Uterus (tissue), 4 donors: ENCODE results near the gene LIPN. TPM values are rescaled to one million over a fixed set of nuclear protein-coding genes. Genes with fewer than 3 reads are reported as not detected.

ENCODE experiments used
- DNase-seq, 2 donors: peaks; one replicate each; pipeline ENCODE4 v3.0.0-alpha.2; 2019 to 2020
- H3K27ac ChIP-seq, 2 donors: fragments of 200-600 bp; sonication (generic); 1 replicate in 1 of 2; 2 replicates in 1 of 2; pipeline ENCODE4 v1.5.1; 2016 to 2018
- H3K27me3 ChIP-seq, 2 donors: fragments of 200-600 bp; sonication (generic); one replicate each; pipeline ENCODE4 v1.5.1; 2018 to 2019; ENCODE audit warnings: control low read depth in 1 of 2
- H3K36me3 ChIP-seq, 2 donors: fragments of 200-600 bp; sonication (generic); one replicate each; pipeline ENCODE4 v1.5.1; 2019; ENCODE audit warnings: control low read depth in 1 of 2
- H3K4me1 ChIP-seq, 2 donors: fragments of 200-600 bp; sonication (generic); one replicate each; pipeline ENCODE4 v1.5.1; 2018 to 2019; ENCODE audit warnings: control low read depth in 1 of 2
- H3K4me3 ChIP-seq, 2 donors: fragments of 200-600 bp; sonication (generic); 1 replicate in 1 of 2; 2 replicates in 1 of 2; pipeline ENCODE4 v1.5.1; 2018 to 2019; ENCODE audit warnings: mild to moderate bottlenecking in 1 of 2
- H3K9me3 ChIP-seq, 2 donors: fragments of 200-600 bp; sonication (generic); one replicate each; pipeline ENCODE4 v1.5.1; 2019; ENCODE audit warnings: control low read depth in 1 of 2
- CTCF ChIP-seq, 4 experiments: fragments of 200-600 bp in 2 of 4; fragments of 450-650 bp in 2 of 4; sonication (generic) in 2 of 4; IDR thresholded peaks; one replicate each; pipeline ENCODE4 v1.5.1; 2016 to 2019; ENCODE audit warnings: antibody characterized with exemption in 4 of 4, mild to moderate bottlenecking in 2 of 4, moderate library complexity in 1 of 4
- POLR2A ChIP-seq, 2 donors: fragments of 450-650 bp; IDR thresholded peaks; one replicate each; pipeline ENCODE4 v1.6.1; 2016; ENCODE audit warnings: antibody characterized with exemption in 2 of 2, mild to moderate bottlenecking in 1 of 2, moderate library complexity in 1 of 2
- intact Hi-C: fragments of 100-400 bp; cut with DNase I; formaldehyde crosslinking; loops from one replicate; pipeline ENCODE4 v1.15.1; 2023; ENCODE audit warnings: low total_unique reads
- total RNA-seq, 4 donors: library from RNA; depleted of rRNA in 3 of 4; stranded (reverse); fragments of >200 nt in 3 of 4; gene quantifications; one replicate each; pipeline versions ENCODE4 v1.1.0 to v1.2.4, GENCODE V29; 2014 to 2023
- donor health status: DM: yes; HTN: yes; CAD: no.

LIPN gene
- total RNA-seq, 4 donors from 2014 or later, result not detected

- Histone ChIP-seq H3K36me3 (no peaks in the 10 kb centered on the region), H3K4me3 (no peak overlapping the region), H3K27ac (no peak overlapping the region), H3K27me3 (no peaks in the 10 kb centered on the region), H3K9me3 (no peaks in the 10 kb centered on the region), H3K4me1 (no peaks in the 10 kb centered on the region)
- no peak for TF ChIP-seq CTCF (IDR thresholded peaks at IDR 0.05)
- TF ChIP-seq POLR2A (IDR thresholded peaks at IDR 0.05), result no peak
- DNase-seq, result no peak
- intact Hi-C loops, result no loop called here
These were observed 9.6 kb downstream of the LIPN start for GRCh38 chr10:88769384-88769783.

- Histone ChIP-seq H3K27ac (no peak overlapping the region), H3K27me3 (no peaks in the 10 kb centered on the region), H3K4me3 (no peak overlapping the region), H3K4me1 (no peaks in the 10 kb centered on the region), H3K36me3 (no peaks in the 10 kb centered on the region), H3K9me3 (no peaks in the 10 kb centered on the region)
- intact Hi-C loops, result no loop called here
- no peak for DNase-seq
- TF ChIP-seq POLR2A (IDR thresholded peaks at IDR 0.05), result no peak
- no peak for TF ChIP-seq CTCF (IDR thresholded peaks at IDR 0.05)
These were observed 21.4 kb downstream of the LIPN start for GRCh38 chr10:88781206-88781605.

- Histone ChIP-seq H3K27ac (no peak overlapping the region), H3K4me1 (no peaks in the 10 kb centered on the region), H3K27me3 (no peaks in the 10 kb centered on the region), H3K9me3 (no peaks in the 10 kb centered on the region), H3K4me3 (no peak overlapping the region), H3K36me3 (no peaks in the 10 kb centered on the region)
- intact Hi-C loops, result no loop called here
- TF ChIP-seq POLR2A (IDR thresholded peaks at IDR 0.05), result no peak
- TF ChIP-seq CTCF (IDR thresholded peaks at IDR 0.05), result no peak
- no peak for DNase-seq
These were observed 22.4 kb downstream of the LIPN start for GRCh38 chr10:88782222-88782621.

- Histone ChIP-seq H3K36me3 (no peaks in the 10 kb centered on the region), H3K27me3 (no peaks in the 10 kb centered on the region), H3K27ac (no peak overlapping the region), H3K4me3 (no peak overlapping the region), H3K4me1 (no peaks in the 10 kb centered on the region), H3K9me3 (no peaks in the 10 kb centered on the region)
- intact Hi-C loops, result no loop called here
- TF ChIP-seq POLR2A (IDR thresholded peaks at IDR 0.05), result no peak
- TF ChIP-seq CTCF (IDR thresholded peaks at IDR 0.05), result no peak
- no peak for DNase-seq
These were observed 23.9 kb downstream of the LIPN start for GRCh38 chr10:88783724-88784123.

GRCh38 chr10:88786032-88786770, 26.4 kb downstream of the LIPN start:
- intact Hi-C loops, result no loop called here
- no peaks in the 10 kb centered on the region for H3K4me1 ChIP-seq
- no peak overlapping the region for H3K27ac ChIP-seq

More at GRCh38 chr10:88786032-88786770, 26.4 kb downstream of the LIPN start:
- Histone ChIP-seq H3K4me3 (no peak overlapping the region), H3K27me3 (no peaks in the 10 kb centered on the region), H3K36me3 (no peaks in the 10 kb centered on the region), H3K9me3 (no peaks in the 10 kb centered on the region)
- no peak for DNase-seq
- TF ChIP-seq CTCF (IDR thresholded peaks at IDR 0.05), result no peak
- TF ChIP-seq POLR2A (IDR thresholded peaks at IDR 0.05), result no peak
